ENCODE results near the gene DENND4A. TPM values are rescaled to one million over a fixed set of nuclear protein-coding genes. Genes with fewer than 3 reads are reported as not detected.

Gene DENND4A
- 10 to 100 TPM; 48.2 to 61.2 TPM for total RNA-seq

DNA sequence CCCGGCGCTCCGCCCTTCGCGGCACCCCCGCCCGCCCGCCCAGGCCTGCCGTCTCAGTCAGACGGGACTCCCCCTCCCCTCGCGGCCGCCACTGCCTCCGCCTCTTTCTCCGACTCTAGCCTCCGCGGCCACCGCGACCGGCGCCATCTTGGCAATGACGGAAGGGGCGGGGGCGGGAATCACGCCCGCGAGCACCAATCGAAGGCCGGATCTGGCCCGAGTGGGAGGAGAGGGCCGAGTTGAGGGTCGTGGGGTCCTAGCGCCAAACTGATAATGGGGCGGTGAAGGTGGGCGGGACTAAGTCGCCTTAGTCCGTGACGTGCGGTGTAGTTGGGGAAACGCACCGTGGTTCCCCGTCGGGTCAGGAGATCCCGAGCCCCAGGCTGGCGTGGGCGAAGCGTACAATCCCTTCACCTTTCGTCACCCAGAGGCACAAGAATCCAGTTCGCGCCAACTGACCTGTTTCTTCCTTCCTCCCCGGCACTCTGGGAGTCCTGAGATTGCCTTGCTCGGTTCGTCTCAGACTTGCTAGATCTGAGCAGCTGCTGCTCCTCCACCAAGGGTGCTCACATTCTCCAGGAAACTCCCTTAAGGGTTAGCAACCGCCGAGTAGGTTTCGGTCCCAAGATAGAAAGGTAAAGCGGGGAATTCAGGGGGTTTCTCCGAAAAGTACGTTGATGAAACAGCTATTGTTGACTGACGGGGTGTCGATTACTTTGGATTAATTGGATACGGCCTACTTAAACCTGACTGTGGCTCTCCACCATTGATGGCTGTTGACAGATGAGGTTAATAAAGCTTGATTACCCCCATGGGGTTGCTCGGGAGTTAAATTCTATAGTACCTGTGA, at the start of gene DENND4A:
TSS of gene DENND4A (minus strand) at position 156 of the 850 bp plus-strand sequence. CDS start 35,843 bp downstream, outside the sequence.
- peak; percentile 78 for ATAC-seq (replicated peaks)
- Mint-ChIP-seq H3K4me3 (peak within 1 kb of the TSS; percentile 88), H3K9me3 (no peaks in the 10 kb centered on the region), H3K27me3 (no peaks in the 10 kb centered on the region), H3K27ac (peak within 1 kb of the TSS; percentile 97), H3K4me1 (peaks cover 36% of the 10 kb centered on the region), H3K36me3 (ENCODE audit: low read depth) (peaks cover 24% of the 10 kb centered on the region)

DNA sequence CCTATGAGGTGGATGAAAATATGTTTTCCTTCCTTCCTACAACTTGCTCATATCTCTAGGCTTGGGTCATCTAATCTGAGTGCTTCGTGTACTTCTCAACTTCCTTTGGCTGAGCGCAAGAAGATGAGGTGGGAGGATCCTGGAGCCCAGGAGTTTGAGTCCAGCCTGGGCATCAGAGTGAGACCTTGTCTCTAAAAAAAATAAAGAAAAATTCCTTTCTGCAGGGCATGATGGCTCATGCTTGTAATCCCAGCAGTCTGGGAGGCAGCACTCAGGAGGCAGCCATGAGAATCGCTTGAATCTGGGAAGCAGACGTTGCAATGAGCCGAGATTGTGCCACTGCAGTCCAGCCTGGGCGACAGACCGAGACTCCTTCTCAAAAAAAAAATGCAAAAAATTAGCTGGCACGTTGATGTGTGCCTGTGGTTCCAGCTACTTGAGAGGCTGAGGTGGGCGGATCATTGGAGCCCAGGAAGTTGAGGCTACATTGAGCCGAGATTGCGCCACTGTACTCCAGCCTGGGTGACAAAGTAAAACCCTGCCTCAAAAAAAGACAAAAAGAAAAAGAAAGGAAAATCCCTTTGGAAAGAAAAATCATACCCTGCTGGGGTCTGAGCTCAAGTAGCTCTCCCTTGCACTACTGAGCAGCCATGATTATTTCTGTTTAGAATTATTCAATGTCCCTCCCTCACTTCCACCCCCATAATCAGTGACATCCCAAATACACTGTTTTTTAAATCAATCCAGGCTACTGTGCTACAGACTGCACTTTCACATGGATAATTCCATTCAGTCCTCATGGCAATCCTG, 49.2 kb upstream of the DENND4A start:
- Mint-ChIP-seq H3K36me3 (ENCODE audit: low read depth) (no peaks in the 10 kb centered on the region), H3K27me3 (no peaks in the 10 kb centered on the region), H3K9me3 (no peaks in the 10 kb centered on the region), H3K27ac (no peak overlapping the region), H3K4me1 (no peaks in the 10 kb centered on the region), H3K4me3 (no peak overlapping the region)
- no peak for ATAC-seq (replicated peaks)

DNA sequence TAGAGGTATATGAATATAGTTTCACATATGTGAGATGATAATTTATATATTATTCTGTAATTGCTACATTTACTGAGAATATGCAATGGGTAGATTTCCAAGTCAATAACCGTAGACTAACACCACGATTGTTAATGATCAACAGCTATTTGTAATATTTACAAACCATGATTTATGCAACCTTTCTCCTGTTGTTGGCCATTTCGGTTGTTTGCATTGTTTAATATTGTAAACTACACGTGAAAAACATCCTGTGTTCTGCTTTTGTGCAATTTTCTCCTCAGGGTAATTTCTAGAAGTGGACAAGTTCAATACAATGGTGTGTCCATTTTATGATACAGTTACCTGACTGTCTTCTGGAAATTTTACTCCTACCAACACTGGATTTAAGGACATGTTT, 47.9 kb upstream of the DENND4A start:
- H3K27me3 Mint-ChIP-seq: no peaks in the 10 kb centered on the region
- no peaks in the 10 kb centered on the region for H3K36me3 Mint-ChIP-seq (ENCODE audit: low read depth)
- no peak overlapping the region for H3K4me3 Mint-ChIP-seq
- H3K27ac Mint-ChIP-seq: no peak overlapping the region
- no peaks in the 10 kb centered on the region for H3K9me3 Mint-ChIP-seq
- ATAC-seq (replicated peaks): no peak
- no peaks in the 10 kb centered on the region for H3K4me1 Mint-ChIP-seq

DNA sequence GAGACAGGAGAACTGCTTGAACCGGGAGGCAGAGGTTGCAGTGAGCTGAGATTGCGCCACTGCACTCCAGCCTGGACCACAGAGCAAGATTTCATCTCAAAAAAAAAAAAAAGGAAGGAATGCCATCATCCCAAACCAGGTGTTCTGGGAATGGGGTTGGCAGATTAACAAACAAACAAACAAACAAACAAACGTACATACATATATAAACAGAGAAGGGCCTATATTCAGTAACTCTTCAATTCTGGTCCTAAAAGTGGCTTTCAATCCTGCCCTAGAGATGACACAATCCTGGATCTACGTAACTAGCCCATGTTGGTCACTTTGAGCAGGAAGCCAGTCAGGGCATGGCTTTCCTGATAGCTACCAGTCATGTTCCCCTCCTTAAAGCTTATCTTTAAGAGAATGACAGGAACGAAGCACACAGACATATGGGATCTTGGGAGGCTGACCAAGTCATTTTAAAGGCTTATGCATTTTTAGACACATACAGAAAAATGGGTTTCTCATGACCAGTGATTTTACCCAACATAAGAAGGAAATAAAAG, 47.3 kb upstream of the DENND4A start:
- ATAC-seq (replicated peaks): no peak
- Mint-ChIP-seq H3K4me1 (no peaks in the 10 kb centered on the region), H3K27ac (no peak overlapping the region), H3K9me3 (no peaks in the 10 kb centered on the region), H3K36me3 (ENCODE audit: low read depth) (no peaks in the 10 kb centered on the region), H3K4me3 (no peak overlapping the region), H3K27me3 (no peaks in the 10 kb centered on the region)

DNA sequence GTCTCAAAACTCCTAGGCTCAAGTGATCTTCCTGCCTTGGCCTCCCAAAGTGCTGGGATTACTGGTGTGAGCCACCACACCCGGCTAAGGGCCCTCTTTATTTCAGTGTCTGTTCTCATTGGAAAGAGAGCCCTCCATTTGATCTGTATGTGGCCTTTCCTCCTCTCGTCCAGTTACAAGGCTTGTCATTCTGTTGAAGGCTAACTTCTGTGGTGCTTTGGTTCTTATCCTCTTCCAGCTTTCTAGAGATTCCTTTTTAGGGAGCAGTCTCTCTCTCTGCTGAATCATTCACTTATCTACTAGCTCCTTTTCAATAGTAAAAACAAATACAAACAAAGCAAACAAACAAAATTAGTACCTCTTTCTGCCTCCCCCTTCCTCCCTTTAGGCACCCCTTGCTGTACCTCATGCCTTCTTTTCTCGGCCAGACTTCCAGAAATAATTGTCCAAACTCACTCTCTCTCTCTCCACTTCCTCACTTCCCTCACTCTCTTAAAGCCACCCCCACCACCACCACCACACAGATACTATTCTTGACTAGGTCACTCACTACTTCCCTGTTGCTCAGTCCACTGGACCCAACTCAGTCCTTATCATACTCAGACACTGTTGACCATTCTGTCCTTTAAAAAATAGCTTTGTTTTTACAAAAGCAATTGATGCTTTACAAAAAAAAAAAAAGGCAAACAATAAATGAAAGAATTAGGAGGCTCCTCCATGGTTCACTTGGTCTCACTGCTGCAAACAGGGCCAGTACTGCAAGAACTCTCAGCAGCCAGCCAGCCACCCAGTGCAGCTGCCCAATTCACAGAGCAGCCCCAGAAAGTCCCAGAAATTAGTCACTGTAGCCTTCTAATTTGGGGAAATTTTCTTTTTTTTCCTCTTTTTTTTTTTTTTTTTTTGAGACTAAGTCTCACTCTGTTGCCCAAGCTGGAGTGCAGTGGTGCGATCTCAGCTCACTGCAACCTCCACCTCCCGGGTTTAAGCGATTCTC, 45.5 kb upstream of the DENND4A start:
- Mint-ChIP-seq H3K36me3 (ENCODE audit: low read depth) (no peaks in the 10 kb centered on the region), H3K27me3 (no peaks in the 10 kb centered on the region), H3K4me3 (no peak overlapping the region), H3K4me1 (peaks cover 16% of the 10 kb centered on the region), H3K9me3 (no peaks in the 10 kb centered on the region), H3K27ac (peak overlapping the region; percentile 4)
- no peak for ATAC-seq (replicated peaks)

DNA sequence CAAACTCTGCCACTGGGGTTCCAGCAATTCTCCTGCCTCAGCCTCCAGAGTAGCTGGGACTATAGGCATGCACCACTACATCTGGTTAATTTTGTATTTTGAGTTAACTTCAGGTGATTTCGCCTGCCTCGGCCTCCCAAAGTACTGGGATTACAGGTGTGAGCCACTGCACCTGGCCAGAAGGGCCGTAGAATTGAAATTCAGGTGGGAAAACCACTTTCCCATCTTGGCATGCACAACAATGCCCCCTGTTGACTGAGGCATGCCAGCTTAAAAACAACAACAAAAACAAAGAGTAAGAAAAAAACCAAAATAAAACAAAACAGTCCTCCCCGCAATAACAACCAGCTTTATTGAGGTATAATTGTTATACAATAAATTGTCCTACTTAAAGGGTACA, 44.6 kb upstream of the DENND4A start:
- Mint-ChIP-seq H3K9me3 (no peaks in the 10 kb centered on the region), H3K4me3 (no peak overlapping the region), H3K27ac (no peak overlapping the region), H3K27me3 (no peaks in the 10 kb centered on the region), H3K36me3 (ENCODE audit: low read depth) (no peaks in the 10 kb centered on the region), H3K4me1 (peaks cover 21% of the 10 kb centered on the region)
- ATAC-seq (replicated peaks): no peak

DNA sequence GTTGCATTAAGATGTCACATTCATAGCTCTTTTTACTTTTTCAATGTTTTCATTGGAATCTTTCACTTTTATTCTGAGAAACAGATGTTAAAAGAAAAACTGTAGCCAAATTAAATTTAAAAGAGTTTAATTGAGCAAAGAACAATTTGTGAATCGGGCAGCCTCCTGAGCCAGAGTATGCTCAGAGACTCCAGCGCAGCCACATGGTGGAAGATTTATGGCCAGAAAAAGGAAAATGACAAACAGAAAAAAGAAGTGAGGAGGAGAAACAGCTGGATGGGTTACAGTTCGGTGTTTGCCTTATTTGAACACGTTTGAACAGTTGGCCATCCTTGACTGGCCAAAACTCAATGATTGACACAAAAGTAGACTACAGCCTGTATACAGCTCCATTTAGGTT, 43.4 kb upstream of the DENND4A start:
- Mint-ChIP-seq H3K4me3 (no peak overlapping the region), H3K36me3 (ENCODE audit: low read depth) (no peaks in the 10 kb centered on the region), H3K27me3 (no peaks in the 10 kb centered on the region), H3K9me3 (no peaks in the 10 kb centered on the region), H3K4me1 (peaks cover 23% of the 10 kb centered on the region), H3K27ac (no peak overlapping the region)
- ATAC-seq (replicated peaks): no peak

DNA sequence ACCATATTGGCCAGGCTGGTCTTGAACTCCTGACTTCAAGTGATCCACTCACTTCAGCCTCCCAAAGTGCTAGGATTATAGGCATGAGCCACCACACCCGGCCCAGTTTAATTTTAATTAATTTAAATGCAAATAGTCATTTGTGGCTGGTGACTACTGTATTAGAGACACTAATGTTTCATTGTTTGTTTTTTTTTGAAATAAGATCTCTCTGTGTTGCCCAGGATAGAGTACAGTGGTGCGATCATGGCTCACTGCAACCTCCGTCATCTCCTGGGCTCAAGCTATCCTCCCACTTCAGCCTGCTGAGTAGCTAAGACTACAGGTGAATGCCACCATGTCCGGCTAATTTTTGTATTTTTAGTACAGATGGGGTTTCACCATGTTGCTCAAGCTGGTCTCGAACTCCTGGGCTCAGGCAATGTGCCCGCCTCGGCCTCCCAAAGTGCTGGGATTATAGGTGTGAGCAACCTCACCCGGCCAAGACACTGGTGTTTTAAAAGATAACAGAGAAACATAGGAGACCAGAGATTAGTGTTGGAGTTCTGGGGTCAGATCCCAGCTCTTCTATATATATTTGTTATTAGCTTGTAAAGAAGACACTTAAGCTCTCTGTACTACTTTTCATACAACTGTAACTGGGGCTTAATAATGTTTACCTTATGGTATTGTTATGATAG, 42.6 kb upstream of the DENND4A start:
- H3K27me3 Mint-ChIP-seq: no peaks in the 10 kb centered on the region
- ATAC-seq (replicated peaks): no peak
- H3K4me3 Mint-ChIP-seq: no peak overlapping the region
- no peak overlapping the region for H3K27ac Mint-ChIP-seq
- H3K36me3 Mint-ChIP-seq (ENCODE audit: low read depth): no peaks in the 10 kb centered on the region
- peaks cover 25% of the 10 kb centered on the region for H3K4me1 Mint-ChIP-seq
- no peaks in the 10 kb centered on the region for H3K9me3 Mint-ChIP-seq

DNA sequence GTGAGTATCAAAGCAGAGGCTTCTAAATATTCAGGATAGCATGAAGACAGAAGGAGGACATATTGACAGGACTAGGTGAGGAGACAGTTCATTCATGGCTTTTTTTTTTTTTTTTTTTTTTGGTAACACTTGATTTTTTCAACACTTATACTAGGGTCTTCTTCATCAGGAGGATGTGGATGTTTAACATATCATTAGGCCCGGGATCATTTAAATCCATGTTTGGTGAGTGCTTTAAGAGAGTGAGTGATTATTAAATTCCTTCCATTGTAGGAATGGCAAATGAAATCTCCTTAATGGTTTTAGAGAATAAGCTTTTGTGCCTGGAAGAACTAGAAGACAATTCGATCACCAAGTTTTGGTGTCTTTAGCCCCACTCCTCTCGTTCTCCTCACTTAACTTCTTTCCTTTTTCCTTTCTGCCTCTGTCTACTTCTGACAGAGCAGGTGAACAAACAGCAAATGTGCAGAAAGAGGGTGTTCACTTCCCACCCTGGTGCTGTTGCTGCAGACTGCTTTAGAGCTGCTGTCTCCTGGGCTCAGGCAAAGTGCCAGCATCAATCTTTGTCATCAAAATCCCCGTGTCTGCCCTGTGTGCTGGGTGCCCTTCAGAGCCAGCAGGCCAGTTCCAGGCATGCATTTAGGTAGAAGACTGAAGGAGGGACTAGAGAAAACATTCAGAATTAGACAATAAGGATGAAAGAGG, 41.6 kb upstream of the DENND4A start:
- Mint-ChIP-seq H3K9me3 (no peaks in the 10 kb centered on the region), H3K4me3 (peak overlapping the region; percentile 91), H3K36me3 (ENCODE audit: low read depth) (no peaks in the 10 kb centered on the region), H3K27ac (peak overlapping the region; percentile 99), H3K4me1 (peaks cover 32% of the 10 kb centered on the region), H3K27me3 (no peaks in the 10 kb centered on the region)
- ATAC-seq (replicated peaks): peak; percentile 56

DNA sequence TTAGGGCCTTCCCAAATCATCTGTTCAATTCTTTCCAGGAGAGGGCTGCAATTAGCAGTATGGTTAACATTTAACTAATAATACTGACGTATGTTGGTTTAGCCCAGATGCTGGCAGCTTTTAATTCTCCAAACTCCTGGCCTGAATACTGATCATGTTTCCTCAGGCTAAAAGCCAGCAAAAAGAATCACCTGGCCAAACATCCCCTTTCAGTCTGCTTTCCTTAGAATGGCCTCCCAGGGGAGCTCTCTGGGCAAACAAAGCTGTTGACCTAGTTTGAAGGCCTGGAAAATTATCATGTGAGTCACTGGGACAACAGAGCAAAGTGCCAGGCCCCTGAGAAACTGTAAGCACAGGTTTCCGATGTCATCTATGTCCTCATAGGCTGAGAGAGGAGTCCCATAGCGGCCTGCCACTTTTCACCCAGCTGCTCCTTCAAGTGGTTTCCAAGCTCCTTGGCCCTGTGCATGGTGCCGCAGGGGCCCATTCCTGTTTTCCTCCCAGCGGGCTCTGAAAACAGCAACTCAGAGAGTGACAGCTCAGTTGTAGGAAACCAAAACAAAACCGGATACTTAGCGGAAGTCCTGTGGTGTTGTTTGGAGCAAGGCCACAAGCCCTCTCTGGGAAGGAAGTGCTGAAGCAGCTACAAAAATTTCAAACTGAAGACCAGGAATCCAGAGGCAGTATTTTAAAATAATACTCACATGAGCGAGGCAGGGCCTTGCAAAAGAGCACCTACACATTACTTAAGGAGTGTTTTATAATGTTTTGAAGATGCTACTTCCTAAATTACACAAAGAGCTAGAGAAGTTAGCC, 40.7 kb upstream of the DENND4A start:
- Mint-ChIP-seq H3K36me3 (ENCODE audit: low read depth) (no peaks in the 10 kb centered on the region), H3K4me1 (peaks cover 40% of the 10 kb centered on the region), H3K27ac (peak overlapping the region; percentile 99), H3K27me3 (no peaks in the 10 kb centered on the region), H3K9me3 (no peaks in the 10 kb centered on the region), H3K4me3 (peak overlapping the region; percentile 91)
- ATAC-seq (replicated peaks): peak; percentile 76

DNA sequence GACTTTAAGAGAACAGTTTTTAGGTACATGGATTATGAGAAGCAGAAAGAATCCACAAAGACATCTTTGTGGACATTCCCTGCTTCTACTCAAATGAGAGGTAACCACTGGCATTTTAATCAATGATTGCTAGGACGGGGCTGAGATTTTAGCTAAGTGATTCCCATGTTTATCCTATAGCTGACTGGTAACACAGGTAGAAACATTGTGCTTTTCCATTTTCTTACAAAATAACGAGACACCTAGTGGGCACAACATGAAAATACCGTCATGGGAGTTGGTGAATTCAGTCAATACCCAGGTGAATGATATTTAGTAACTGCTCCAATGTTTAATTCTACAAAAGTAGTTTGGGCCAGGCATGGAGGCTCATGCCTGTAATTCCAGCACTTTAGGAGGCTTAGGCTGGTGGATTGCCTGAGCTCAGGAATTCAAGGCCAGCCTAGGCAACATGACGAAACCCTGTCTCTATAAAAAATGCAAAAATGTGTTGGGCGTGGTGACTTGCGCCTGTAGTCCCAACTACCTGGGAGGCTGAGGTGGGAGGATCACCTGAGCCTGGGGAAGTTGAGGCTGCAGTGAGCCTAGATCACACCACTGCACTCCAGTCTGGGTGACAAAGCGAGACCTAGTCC, 37.2 kb upstream of the DENND4A start:
- Mint-ChIP-seq H3K9me3 (no peaks in the 10 kb centered on the region), H3K36me3 (ENCODE audit: low read depth) (no peaks in the 10 kb centered on the region), H3K4me3 (peak overlapping the region; percentile 89), H3K27ac (peak overlapping the region; percentile 98), H3K27me3 (no peaks in the 10 kb centered on the region), H3K4me1 (peaks cover 52% of the 10 kb centered on the region)
- peak; percentile 33 for ATAC-seq (replicated peaks)

DNA sequence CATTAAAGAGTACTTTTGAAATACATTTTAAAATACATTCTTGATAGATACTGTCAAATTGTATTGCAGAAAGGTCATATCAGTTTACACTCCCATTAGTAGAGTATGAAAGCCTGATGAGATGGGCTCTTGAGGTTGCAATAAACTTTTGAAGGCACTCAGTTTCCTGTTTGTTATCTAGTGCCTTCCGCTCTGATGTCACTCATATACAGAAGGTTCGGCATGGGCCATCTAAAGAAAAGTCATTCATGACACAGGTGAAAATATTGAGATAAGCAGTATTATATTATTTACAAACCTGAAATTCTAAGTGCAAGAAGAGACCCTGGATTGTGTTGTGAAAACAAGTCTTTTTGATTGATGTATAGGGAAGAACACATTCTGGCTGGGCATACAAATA, 36.5 kb upstream of the DENND4A start:
- H3K27ac Mint-ChIP-seq: peak overlapping the region; percentile 98
- peaks cover 45% of the 10 kb centered on the region for H3K4me1 Mint-ChIP-seq
- peak overlapping the region; percentile 89 for H3K4me3 Mint-ChIP-seq
- no peaks in the 10 kb centered on the region for H3K27me3 Mint-ChIP-seq
- peak; percentile 68 for ATAC-seq (replicated peaks)
- H3K36me3 Mint-ChIP-seq (ENCODE audit: low read depth): no peaks in the 10 kb centered on the region
- no peaks in the 10 kb centered on the region for H3K9me3 Mint-ChIP-seq

All from activated T-helper 17 cell treated with anti-CD3 and anti-CD28 coated beads, Interleukin-2, amount 50 U/mL, for 72 hours (primary cell).